ENCODE results near the gene SCUBE2.

SCUBE2 gene

GRCh38 chr11:9069256-9069655 lies 22.1 kb downstream of the SCUBE2 start:
- TF ChIP-seq, protein P1, sequence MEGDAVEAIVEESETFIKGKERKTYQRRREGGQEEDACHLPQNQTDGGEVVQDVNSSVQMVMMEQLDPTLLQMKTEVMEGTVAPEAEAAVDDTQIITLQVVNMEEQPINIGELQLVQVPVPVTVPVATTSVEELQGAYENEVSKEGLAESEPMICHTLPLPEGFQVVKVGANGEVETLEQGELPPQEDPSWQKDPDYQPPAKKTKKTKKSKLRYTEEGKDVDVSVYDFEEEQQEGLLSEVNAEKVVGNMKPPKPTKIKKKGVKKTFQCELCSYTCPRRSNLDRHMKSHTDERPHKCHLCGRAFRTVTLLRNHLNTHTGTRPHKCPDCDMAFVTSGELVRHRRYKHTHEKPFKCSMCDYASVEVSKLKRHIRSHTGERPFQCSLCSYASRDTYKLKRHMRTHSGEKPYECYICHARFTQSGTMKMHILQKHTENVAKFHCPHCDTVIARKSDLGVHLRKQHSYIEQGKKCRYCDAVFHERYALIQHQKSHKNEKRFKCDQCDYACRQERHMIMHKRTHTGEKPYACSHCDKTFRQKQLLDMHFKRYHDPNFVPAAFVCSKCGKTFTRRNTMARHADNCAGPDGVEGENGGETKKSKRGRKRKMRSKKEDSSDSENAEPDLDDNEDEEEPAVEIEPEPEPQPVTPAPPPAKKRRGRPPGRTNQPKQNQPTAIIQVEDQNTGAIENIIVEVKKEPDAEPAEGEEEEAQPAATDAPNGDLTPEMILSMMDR (conservative IDR thresholded peaks at IDR 0.05; ENCODE audit: low read depth, low read length), result no peak
- H3K4me3 ChIP-seq (ENCODE audit: low read depth, low read length), result no peak overlapping the region
- no peak for DNase-seq (ENCODE audit: low read depth)

- no peak overlapping the region for H3K4me3 ChIP-seq (ENCODE audit: low read depth, low read length)
- DNase-seq (ENCODE audit: low read depth), result no peak
- TF ChIP-seq, protein P1 (conservative IDR thresholded peaks at IDR 0.05; ENCODE audit: low read depth, low read length), result no peak
These were observed 24.9 kb downstream of the SCUBE2 start for GRCh38 chr11:9066433-9066925.

GRCh38 chr11:9065607-9066432 lies 25.6 kb downstream of the SCUBE2 start:
- TF ChIP-seq, protein P1 (conservative IDR thresholded peaks at IDR 0.05; ENCODE audit: low read depth, low read length), result no peak
- DNase-seq (ENCODE audit: low read depth), result peak; percentile 70
- H3K4me3 ChIP-seq (ENCODE audit: low read depth, low read length), result no peak overlapping the region

DNA sequence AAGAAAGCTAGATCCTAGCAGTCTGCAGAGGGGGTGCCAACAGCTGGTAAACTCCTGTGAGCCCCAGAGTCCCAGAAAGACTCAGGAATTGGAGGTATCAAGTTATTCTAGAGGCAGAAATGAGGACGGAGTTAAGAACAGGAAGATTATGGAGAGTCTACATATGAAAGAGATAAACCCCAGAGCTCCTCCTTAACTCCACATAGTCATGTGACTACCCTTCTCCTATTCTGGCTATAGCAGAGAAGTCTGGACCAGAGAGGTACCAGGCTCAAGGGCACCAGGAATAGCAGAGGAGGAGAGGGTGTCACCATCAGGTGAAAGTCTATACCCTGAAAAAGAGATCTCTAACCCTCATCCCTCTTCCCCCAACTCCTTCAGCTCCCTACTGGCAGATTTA lies 29.6 kb downstream of the SCUBE2 start:
- no peak overlapping the region for H3K4me3 ChIP-seq (ENCODE audit: low read depth, low read length)
- TF ChIP-seq, protein P1 (conservative IDR thresholded peaks at IDR 0.05; ENCODE audit: low read depth, low read length), result no peak
- DNase-seq (ENCODE audit: low read depth), result no peak

DNA sequence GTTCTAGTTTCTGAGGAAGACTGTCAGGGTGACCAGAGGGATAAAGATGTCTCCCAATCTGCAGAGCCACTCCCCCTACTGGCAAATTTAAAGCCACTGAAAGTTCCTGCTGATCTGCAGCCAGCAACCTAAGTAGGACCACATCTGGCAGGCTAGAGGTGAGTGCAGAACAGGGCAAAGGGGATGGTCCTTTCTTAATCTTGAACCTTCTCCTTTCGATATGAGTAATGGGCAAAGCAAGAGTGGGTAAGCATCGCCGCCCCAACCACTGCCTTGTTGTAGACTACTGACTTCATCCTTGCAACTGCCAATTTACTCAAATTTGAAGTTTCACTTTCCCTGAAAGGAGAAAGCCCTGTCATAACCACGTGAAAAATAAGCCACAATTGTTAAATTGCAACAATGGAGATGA lies 30.7 kb downstream of the SCUBE2 start:
- DNase-seq (ENCODE audit: low read depth), result peak; percentile 11
- TF ChIP-seq, protein P1 (conservative IDR thresholded peaks at IDR 0.05; ENCODE audit: low read depth, low read length), result peak; percentile 36
- no peak overlapping the region for H3K4me3 ChIP-seq (ENCODE audit: low read depth, low read length)

GRCh38 chr11:9059406-9059805 lies 32.0 kb downstream of the SCUBE2 start:
- H3K4me3 ChIP-seq (ENCODE audit: low read depth, low read length), result no peak overlapping the region
- DNase-seq (ENCODE audit: low read depth), result no peak
- TF ChIP-seq, protein P1 (conservative IDR thresholded peaks at IDR 0.05; ENCODE audit: low read depth, low read length), result no peak

DNA sequence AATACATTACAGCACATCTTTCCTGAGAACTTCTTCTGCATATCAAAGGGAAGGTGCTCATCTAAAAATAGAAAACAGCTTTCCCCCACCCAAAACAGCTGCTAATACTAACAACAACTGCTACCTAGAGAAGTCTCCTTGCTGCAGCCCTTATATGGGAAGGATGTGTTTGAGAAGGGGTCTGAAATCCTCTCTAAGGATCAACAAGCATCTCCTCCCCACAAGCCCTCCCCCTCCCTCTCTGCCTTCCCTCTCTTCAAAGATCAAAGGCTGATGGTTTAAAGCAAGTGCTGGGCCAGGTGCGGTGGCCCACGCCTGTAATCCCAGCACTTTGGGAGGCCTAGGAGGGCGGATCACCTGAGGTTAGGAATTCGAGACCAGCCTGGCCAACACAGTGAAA lies 33.5 kb downstream of the SCUBE2 start:
- TF ChIP-seq, protein P1 (conservative IDR thresholded peaks at IDR 0.05; ENCODE audit: low read depth, low read length), result no peak
- DNase-seq (ENCODE audit: low read depth), result no peak
- H3K4me3 ChIP-seq (ENCODE audit: low read depth, low read length), result no peak overlapping the region
